Coronary artery (tissue), 2 donors: ENCODE data around the gene FJX1.
"Not testable (repeated sequence)": the region's sequence is repeated elsewhere in the genome, so short reads cannot be mapped to it uniquely, and the experiment has no call there.

Source experiments
- DNase-seq: peaks from one replicate; pipeline ENCODE4 v3.0.0-alpha.2; 2017; ENCODE audit warnings: low spot score
- H3K27ac ChIP-seq, 2 donors: fragments of 200-600 bp; sonication (generic); one replicate each; pipeline ENCODE4 v1.5.1; 2016 to 2019
- H3K4me3 ChIP-seq: fragments of 200-600 bp; sonication (generic); 2 replicates; pipeline ENCODE4 v1.5.1; 2016; ENCODE audit warnings: mild to moderate bottlenecking, moderate library complexity
- TF ChIP-seq, protein P1 (sequence below): fragments of 200-600 bp; sonication (generic); IDR thresholded peaks from one replicate; pipeline ENCODE4 v1.5.1; 2019; ENCODE audit warnings: antibody characterized with exemption

The FJX1 gene

DNA sequence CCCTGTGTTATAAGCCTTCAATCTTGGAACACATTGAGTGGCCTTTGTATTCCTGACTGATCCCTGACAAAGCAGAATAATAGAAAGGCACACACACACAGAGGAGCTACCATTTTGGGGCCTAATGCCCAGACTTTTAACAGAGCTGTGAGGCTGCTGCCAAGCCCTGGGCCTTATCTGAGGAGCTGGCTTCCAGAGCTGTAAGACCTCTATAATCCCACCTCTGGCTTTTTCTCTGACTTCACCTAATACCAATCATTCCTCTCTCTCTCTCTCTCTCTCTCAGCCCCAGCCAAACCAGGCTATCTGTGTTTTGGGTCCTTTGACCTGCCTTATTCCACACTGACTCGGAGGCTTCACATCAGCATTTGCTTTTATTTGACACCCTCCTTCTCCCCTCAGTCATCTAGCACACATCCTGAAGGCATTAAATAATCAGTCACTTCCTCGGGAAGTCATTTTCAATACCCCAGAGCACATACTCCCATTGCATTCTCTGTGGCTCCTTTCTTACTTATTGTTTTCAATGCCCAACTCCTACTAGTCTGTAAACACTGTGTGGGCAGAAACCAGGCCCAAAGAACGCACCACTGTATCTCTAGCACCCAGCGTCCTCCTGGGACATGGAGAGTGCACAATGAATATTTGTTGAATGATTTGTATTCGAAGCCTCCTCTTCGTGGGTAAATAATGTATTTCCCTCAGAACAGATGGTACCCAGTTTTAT lies 23.1 kb downstream of the FJX1 start:
- DNase-seq, result no peak
- TF ChIP-seq, protein P1, sequence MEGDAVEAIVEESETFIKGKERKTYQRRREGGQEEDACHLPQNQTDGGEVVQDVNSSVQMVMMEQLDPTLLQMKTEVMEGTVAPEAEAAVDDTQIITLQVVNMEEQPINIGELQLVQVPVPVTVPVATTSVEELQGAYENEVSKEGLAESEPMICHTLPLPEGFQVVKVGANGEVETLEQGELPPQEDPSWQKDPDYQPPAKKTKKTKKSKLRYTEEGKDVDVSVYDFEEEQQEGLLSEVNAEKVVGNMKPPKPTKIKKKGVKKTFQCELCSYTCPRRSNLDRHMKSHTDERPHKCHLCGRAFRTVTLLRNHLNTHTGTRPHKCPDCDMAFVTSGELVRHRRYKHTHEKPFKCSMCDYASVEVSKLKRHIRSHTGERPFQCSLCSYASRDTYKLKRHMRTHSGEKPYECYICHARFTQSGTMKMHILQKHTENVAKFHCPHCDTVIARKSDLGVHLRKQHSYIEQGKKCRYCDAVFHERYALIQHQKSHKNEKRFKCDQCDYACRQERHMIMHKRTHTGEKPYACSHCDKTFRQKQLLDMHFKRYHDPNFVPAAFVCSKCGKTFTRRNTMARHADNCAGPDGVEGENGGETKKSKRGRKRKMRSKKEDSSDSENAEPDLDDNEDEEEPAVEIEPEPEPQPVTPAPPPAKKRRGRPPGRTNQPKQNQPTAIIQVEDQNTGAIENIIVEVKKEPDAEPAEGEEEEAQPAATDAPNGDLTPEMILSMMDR, result no peak
- Histone ChIP-seq H3K4me3 (no peak overlapping the region), H3K27ac (no peak overlapping the region)

DNA sequence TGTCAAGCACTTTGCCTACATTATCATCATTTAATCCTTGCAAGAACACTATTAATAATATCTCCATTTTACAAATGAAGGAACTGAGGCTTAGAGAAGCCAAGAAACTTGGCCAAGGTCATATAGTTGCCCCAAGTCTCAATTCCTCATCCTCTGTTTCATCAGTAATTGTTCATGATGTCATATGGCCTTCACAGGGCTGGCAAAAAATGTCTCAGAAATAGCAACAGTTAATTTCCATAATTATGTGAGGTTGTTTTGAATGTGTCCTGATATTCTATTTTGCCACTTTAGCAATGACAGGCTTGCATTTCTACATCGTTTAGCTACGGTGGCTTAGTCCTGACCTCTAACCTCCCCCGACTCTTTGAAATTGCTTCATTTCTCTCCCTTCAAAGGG lies 23.7 kb downstream of the FJX1 start:
- H3K27ac ChIP-seq, result no peak overlapping the region
- TF ChIP-seq, protein P1, result no peak
- H3K4me3 ChIP-seq, result no peak overlapping the region
- no peak for DNase-seq

DNA sequence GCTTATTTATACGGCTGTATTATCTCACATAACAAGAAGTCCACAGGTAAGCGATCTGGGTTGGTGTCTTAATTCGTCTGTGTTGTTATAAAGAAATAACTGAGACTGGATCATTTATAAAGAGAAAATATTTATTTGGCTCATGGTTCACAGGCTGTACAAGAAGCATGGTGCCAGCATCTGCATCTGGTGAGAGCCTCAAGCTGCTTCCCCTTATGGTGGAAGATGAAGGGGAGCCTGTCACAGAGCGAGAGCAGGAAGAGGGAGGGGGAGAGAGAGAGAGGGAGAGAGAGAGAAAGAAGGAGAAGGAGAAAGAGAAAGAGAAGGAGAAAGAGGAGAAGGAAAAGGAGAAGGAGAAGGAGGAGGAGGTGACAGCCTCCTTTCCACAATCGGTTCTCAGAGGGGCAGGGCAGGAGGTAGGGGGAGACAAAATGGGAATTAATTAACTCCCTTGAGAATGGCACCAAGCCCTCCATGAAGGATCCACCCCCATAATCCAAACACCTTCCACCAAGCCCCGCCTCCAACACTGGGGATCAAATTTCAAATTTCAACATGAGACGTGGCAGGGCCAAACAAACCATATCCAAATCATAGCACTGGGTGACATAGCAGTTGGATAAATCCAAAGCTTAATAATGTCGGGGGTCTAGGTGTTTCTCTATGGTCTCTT lies 29.3 kb downstream of the FJX1 start:
- no peak overlapping the region for H3K4me3 ChIP-seq
- no peak overlapping the region for H3K27ac ChIP-seq
- TF ChIP-seq, protein P1, result no peak
- DNase-seq, result no peak

DNA sequence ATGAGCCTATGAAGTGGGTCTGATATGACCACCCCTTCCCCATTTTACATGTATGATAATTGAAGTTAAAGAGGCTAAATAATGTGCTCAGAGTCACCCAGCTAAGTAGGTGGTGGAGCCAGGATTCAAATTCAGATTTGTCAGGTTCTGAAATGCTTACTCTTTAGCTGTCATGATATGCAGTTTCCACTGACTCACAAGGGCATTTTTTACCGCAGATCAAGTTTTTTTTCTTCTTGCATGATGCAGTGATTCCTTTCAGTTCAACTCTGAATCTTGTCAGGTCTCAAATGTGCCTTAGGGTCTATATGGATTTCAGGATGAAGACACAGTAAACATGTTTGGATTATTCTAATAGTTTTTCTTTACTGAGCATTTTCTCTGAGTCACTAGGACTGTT lies 31.7 kb downstream of the FJX1 start:
- Histone ChIP-seq H3K4me3 (no peak overlapping the region), H3K27ac (no peak overlapping the region)
- TF ChIP-seq, protein P1, result no peak
- no peak for DNase-seq

DNA sequence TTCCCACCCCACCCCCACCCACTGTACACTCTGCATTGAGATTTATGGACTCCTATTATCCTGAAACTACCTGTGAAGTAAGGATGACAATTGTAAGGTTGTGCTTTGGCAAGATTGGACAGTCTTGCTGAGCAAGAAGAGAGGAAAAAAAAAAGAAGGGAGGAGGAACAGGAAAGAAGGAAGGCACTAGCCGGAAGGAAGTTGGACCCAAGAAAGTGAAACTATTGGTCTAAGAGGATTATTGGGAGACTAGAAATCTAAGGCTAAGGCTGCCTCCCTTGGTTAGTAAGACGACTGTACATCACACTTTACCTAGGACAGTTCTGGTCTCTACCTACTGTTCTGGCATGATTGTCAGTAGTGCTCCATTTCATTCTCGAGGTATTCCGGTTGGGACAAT lies 32.2 kb downstream of the FJX1 start:
- Histone ChIP-seq H3K27ac (no peak overlapping the region), H3K4me3 (no peak overlapping the region)
- no peak for DNase-seq
- TF ChIP-seq, protein P1, result no peak

DNA sequence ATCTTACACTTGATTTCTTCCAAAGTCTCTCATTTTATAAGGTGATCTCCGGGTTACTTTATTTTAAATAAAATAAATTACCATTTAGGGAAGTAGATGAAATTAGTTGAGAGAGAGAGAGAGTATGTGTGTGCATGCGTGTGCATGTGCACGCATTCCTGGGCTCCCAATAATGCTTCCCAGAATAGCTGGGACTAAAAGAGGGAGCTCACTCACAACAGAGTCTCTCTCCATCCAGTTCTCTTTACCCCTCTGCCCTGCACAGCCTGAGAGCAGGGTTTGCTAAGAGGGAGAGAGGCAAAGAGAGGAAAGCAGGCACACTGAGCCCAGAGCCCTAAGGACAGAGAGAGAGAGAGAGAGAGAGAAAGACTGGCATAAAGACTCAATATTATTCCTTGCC lies 33.0 kb downstream of the FJX1 start:
- no peak overlapping the region for H3K27ac ChIP-seq
- H3K4me3 ChIP-seq, result no peak overlapping the region
- TF ChIP-seq, protein P1, result no peak
- DNase-seq, result no peak

DNA sequence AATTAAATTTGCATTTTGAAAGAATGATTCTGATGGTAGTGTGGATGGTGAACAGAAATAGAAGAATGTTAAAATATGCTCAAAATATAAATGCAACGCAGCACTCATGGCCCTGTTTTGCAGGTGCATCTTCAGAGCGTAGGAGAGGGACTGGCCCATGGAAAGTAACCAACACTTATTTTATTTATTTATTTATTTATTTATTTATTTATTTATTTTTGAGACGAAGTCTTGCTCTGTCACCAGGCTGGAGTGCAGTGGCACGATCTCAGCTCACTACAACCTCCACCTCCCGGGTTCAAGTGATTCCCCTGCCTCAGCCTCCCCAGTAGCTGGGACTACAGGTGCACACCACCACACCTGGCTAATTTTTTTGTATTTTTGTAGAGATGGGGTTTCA lies 34.5 kb downstream of the FJX1 start:
- DNase-seq, H3K4me3 ChIP-seq, H3K27ac ChIP-seq: not testable (repeated sequence)
